GM19468 (cell line): ENCODE results near the gene FAM135A.
"Not testable (repeated sequence)": the region's sequence is repeated elsewhere in the genome, so short reads cannot be mapped to it uniquely, and the experiment has no call there.

ENCODE experiments used
- ATAC-seq: cut with Tn5 transposase; IDR thresholded peaks from one replicate; pipeline ENCODE4 v1.9.1; 2021; ENCODE audit warnings: mild to moderate bottlenecking, moderate library complexity, moderate number of reproducible peaks; ENCODE audit not compliant: unreplicated experiment; ENCODE audit errors: extremely low read depth

FAM135A gene

GRCh38 chr6:70592391-70593117 lies 179.2 kb downstream of the FAM135A start:
- no peak for ATAC-seq

GRCh38 chr6:70593118-70593486 lies 179.8 kb downstream of the FAM135A start:
- ATAC-seq: no peak

- no peak for ATAC-seq
Measured at GRCh38 chr6:70599187-70599586, 185.9 kb downstream of the FAM135A start.

- ATAC-seq: no peak
Measured at GRCh38 chr6:70601014-70601413, 187.7 kb downstream of the FAM135A start.

- no peak for ATAC-seq
Measured at GRCh38 chr6:70604254-70604653, 190.9 kb downstream of the FAM135A start.

GRCh38 chr6:70607371-70607770 lies 194.1 kb downstream of the FAM135A start:
- ATAC-seq: not testable (repeated sequence)

- ATAC-seq: not testable (repeated sequence)
Measured at GRCh38 chr6:70609181-70609580, 195.9 kb downstream of the FAM135A start.
